Cerebellar cortex (tissue), 1 donor: ENCODE data around the gene WDR54.
"Not testable (repeated sequence)": the region's sequence is repeated elsewhere in the genome, so short reads cannot be mapped to it uniquely, and the experiment has no call there.

Source experiments
- DNase-seq: peaks from one replicate; pipeline ENCODE4 v3.0.0-alpha.2; 2015; ENCODE audit warnings: low spot score

WDR54 gene

GRCh38 chr2:74457129-74457548 lies 35.6 kb downstream of the WDR54 start:
- DNase-seq, result no peak

- peak; percentile 62 for DNase-seq
Observed at GRCh38 chr2:74457549-74458131, 36.1 kb downstream of the WDR54 start.

- peak; percentile 100 for DNase-seq
Observed at GRCh38 chr2:74458132-74458937, 36.8 kb downstream of the WDR54 start, which contains the start of gene WBP1. TSS of gene WBP1 (plus strand) at chr2:74458438. CDS start at chr2:74458603, 165 bp downstream.

GRCh38 chr2:74458938-74459363 lies 37.4 kb downstream of the WDR54 start:
- DNase-seq, result no peak

- DNase-seq, result not testable (repeated sequence)
Observed at GRCh38 chr2:74459503-74460118, 38.1 kb downstream of the WDR54 start.

GRCh38 chr2:74460187-74460586 lies 38.7 kb downstream of the WDR54 start:
- not testable (repeated sequence) for DNase-seq

GRCh38 chr2:74461187-74462053 lies 39.9 kb downstream of the WDR54 start:
- DNase-seq, result peak; percentile 33

GRCh38 chr2:74462054-74462785 lies 40.7 kb downstream of the WDR54 start:
- no peak for DNase-seq

- DNase-seq, result no peak
Observed at GRCh38 chr2:74462786-74463105, 41.2 kb downstream of the WDR54 start.

GRCh38 chr2:74464406-74464805 lies 42.9 kb downstream of the WDR54 start:
- DNase-seq, result no peak

GRCh38 chr2:74470742-74471141 lies 49.2 kb downstream of the WDR54 start:
- not testable (repeated sequence) for DNase-seq

- DNase-seq, result no peak
Observed at GRCh38 chr2:74471332-74472065, 50.0 kb downstream of the WDR54 start.

GRCh38 chr2:74472086-74472944 lies 50.8 kb downstream of the WDR54 start, which contains the start of gene MRPL53:
TSS of gene MRPL53 (minus strand) at chr2:74472680. CDS start at chr2:74472660, 20 bp downstream.
- DNase-seq, result peak; percentile 96

GRCh38 chr2:74472945-74473258 lies 51.4 kb downstream of the WDR54 start:
- no peak for DNase-seq

GRCh38 chr2:74474481-74474880 lies 53.0 kb downstream of the WDR54 start:
- no peak for DNase-seq

- peak; percentile 39 for DNase-seq
Observed at GRCh38 chr2:74474899-74475298, 53.4 kb downstream of the WDR54 start.
